Measurements from ENCODE around the gene DDC.

DDC gene

GRCh38 chr7:50491943-50492342 is 73.3 kb downstream of the DDC start:
- H3K9ac ChIP-seq (ENCODE audit: low read length), result no peak overlapping the region
- peaks cover 9% of the 10 kb centered on the region; the same call in 1 of the 2 replicates for H3K9me3 ChIP-seq (ENCODE audit: insufficient read depth, low read length)
- H3F3A ChIP-seq (ENCODE audit: insufficient read depth), result no peaks in the 10 kb centered on the region
- no peak overlapping the region for H3K4me2 ChIP-seq (ENCODE audit: low read depth, low read length, poor library complexity, severe bottlenecking)
- TF ChIP-seq EZH2phosphoT487 (conservative IDR thresholded peaks at IDR 0.05; ENCODE audit: low read length), result no peak
- no peak for TF ChIP-seq CTCF (IDR thresholded peaks at IDR 0.05; ENCODE audit: insufficient read depth, low read length, poor library complexity, severe bottlenecking)
- H3K36me3 ChIP-seq (ENCODE audit: low read length), result no peaks in the 10 kb centered on the region; the same call in 1 of the 2 replicates
- no peaks in the 10 kb centered on the region for H3K79me2 ChIP-seq (ENCODE audit: insufficient read depth, low read length)
- no peak overlapping the region for H3K27ac ChIP-seq (ENCODE audit: low read depth, low read length)
- 0 out of 2 replicates have a peak, but pooled peaks cover 4% of the 10 kb centered on the region for H3K27me3 ChIP-seq (ENCODE audit: low read length)
- H3K9me2 ChIP-seq (replicated peaks; ENCODE audit: insufficient read depth, low read length), result no peaks in the 10 kb centered on the region
- no peak overlapping the region for H3K4me3 ChIP-seq (ENCODE audit: insufficient read depth, low read length, poor library complexity, severe bottlenecking)
- no peak overlapping the region for H2AFZ ChIP-seq (ENCODE audit: low read depth, low read length, severe bottlenecking)
- H4K20me1 ChIP-seq (ENCODE audit: low read depth, low read length), result no peaks in the 10 kb centered on the region

- no peaks in the 10 kb centered on the region for H3K79me2 ChIP-seq (ENCODE audit: insufficient read depth, low read length)
- no peak overlapping the region for H3K9ac ChIP-seq (ENCODE audit: low read length)
- no peaks in the 10 kb centered on the region for H4K20me1 ChIP-seq (ENCODE audit: low read depth, low read length)
- H3K36me3 ChIP-seq (ENCODE audit: low read length), result no peaks in the 10 kb centered on the region; the same call in 1 of the 2 replicates
- 0 out of 2 replicates have a peak, but pooled peaks cover 4% of the 10 kb centered on the region for H3K27me3 ChIP-seq (ENCODE audit: low read length)
- TF ChIP-seq EZH2phosphoT487 (conservative IDR thresholded peaks at IDR 0.05; ENCODE audit: low read length), result no peak
- no peak for TF ChIP-seq CTCF (IDR thresholded peaks at IDR 0.05; ENCODE audit: insufficient read depth, low read length, poor library complexity, severe bottlenecking)
- H2AFZ ChIP-seq (ENCODE audit: low read depth, low read length, severe bottlenecking), result no peak overlapping the region
- H3F3A ChIP-seq (ENCODE audit: insufficient read depth), result no peaks in the 10 kb centered on the region
- no peak overlapping the region for H3K4me2 ChIP-seq (ENCODE audit: low read depth, low read length, poor library complexity, severe bottlenecking)
- H3K9me2 ChIP-seq (replicated peaks; ENCODE audit: insufficient read depth, low read length), result no peaks in the 10 kb centered on the region
- peaks cover 9% of the 10 kb centered on the region; the same call in 1 of the 2 replicates for H3K9me3 ChIP-seq (ENCODE audit: insufficient read depth, low read length)
- H3K4me3 ChIP-seq (ENCODE audit: insufficient read depth, low read length, poor library complexity, severe bottlenecking), result no peak overlapping the region
- no peak overlapping the region for H3K27ac ChIP-seq (ENCODE audit: low read depth, low read length)
Observed at GRCh38 chr7:50491209-50491608, 74.0 kb downstream of the DDC start.

GRCh38 chr7:50488379-50488778 is 76.8 kb downstream of the DDC start:
- Histone ChIP-seq H3K27ac (ENCODE audit: low read depth, low read length) (no peak overlapping the region), H3K36me3 (ENCODE audit: low read length) (no peaks in the 10 kb centered on the region; the same call in 1 of the 2 replicates), H2AFZ (ENCODE audit: low read depth, low read length, severe bottlenecking) (no peak overlapping the region), H3K9me3 (ENCODE audit: insufficient read depth, low read length) (peaks cover 9% of the 10 kb centered on the region; the same call in 1 of the 2 replicates), H3K79me2 (ENCODE audit: insufficient read depth, low read length) (no peaks in the 10 kb centered on the region), H3K4me2 (ENCODE audit: low read depth, low read length, poor library complexity, severe bottlenecking) (no peak overlapping the region), H3F3A (ENCODE audit: insufficient read depth) (no peaks in the 10 kb centered on the region), H4K20me1 (ENCODE audit: low read depth, low read length) (no peaks in the 10 kb centered on the region), H3K4me3 (ENCODE audit: insufficient read depth, low read length, poor library complexity, severe bottlenecking) (no peak overlapping the region), H3K9ac (ENCODE audit: low read length) (no peak overlapping the region), H3K27me3 (ENCODE audit: low read length) (0 out of 2 replicates have a peak, but pooled peaks cover 4% of the 10 kb centered on the region), H3K9me2 (replicated peaks; ENCODE audit: insufficient read depth, low read length) (no peaks in the 10 kb centered on the region)
- TF ChIP-seq CTCF (IDR thresholded peaks at IDR 0.05; ENCODE audit: insufficient read depth, low read length, poor library complexity, severe bottlenecking), result no peak
- no peak for TF ChIP-seq EZH2phosphoT487 (conservative IDR thresholded peaks at IDR 0.05; ENCODE audit: low read length)
